ENCODE results near the gene PTGFRN.

DNA sequence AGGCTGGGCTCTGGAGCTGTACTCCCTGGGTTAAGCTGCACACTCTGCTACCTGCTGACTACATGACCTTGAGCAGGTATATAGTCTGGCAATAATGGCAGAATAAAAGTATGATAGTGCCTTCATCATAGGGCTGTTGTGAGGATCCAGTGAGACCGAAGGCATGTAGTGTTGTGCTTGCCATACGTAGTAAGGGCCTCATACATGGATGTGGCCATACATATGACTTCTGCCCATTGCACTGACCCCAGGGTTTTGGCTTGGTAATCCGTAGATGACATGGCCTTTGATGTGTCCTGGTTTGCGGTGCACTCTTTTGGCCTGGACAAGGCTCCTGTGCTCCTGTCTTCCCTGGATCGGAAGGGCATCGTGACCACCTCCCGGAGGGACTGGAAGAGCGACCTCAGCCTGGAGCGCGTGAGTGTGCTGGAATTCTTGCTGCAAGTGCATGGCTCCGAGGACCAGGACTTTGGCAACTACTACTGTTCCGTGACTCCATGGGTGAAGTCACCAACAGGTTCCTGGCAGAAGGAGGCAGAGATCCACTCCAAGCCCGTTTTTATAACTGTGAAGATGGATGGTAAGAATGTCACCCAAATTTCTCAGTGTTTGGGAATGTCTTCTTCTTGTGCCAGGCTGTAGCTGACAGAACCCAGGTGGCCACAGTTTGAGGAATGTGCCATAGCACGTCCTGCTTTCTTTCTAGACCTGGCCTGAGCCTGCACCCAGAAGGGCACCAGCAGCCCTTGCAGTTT, 74.9 kb downstream of the PTGFRN start:
- TF ChIP-seq, protein P1, sequence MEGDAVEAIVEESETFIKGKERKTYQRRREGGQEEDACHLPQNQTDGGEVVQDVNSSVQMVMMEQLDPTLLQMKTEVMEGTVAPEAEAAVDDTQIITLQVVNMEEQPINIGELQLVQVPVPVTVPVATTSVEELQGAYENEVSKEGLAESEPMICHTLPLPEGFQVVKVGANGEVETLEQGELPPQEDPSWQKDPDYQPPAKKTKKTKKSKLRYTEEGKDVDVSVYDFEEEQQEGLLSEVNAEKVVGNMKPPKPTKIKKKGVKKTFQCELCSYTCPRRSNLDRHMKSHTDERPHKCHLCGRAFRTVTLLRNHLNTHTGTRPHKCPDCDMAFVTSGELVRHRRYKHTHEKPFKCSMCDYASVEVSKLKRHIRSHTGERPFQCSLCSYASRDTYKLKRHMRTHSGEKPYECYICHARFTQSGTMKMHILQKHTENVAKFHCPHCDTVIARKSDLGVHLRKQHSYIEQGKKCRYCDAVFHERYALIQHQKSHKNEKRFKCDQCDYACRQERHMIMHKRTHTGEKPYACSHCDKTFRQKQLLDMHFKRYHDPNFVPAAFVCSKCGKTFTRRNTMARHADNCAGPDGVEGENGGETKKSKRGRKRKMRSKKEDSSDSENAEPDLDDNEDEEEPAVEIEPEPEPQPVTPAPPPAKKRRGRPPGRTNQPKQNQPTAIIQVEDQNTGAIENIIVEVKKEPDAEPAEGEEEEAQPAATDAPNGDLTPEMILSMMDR (IDR thresholded peaks at IDR 0.05): no peak
- TF ChIP-seq ZFX (IDR thresholded peaks at IDR 0.05; ENCODE audit: borderline replicate concordance): no peak

Data from 22Rv1 (cell line).